Activated naive CD4-positive, alpha-beta T cell treated with Interleukin-2 at 50 U/mL for 16 hours (primary cell): ENCODE data around the gene ARL2BP.
"Not testable (repeated sequence)": the region's sequence is repeated elsewhere in the genome, so short reads cannot be mapped to it uniquely, and the experiment has no call there.

Experiments
- DNase-seq: peaks from one replicate; pipeline ENCODE4 v3.0.0-alpha.2; 2020

ARL2BP gene

GRCh38 chr16:57264950-57265371, 19.9 kb downstream of the ARL2BP start:
- DNase-seq: no peak

- DNase-seq: no peak
Measured at GRCh38 chr16:57265850-57266530, 20.9 kb downstream of the ARL2BP start.

GRCh38 chr16:57266531-57267260, 21.6 kb downstream of the ARL2BP start:
- peak; percentile 15 for DNase-seq

- DNase-seq: not testable (repeated sequence)
Measured at GRCh38 chr16:57267343-57267742, 22.3 kb downstream of the ARL2BP start.

GRCh38 chr16:57268804-57269800, 24.0 kb downstream of the ARL2BP start:
- no peak for DNase-seq

GRCh38 chr16:57270221-57271062, 25.4 kb downstream of the ARL2BP start:
- DNase-seq: no peak

- no peak for DNase-seq
Measured at GRCh38 chr16:57271063-57271345, 25.9 kb downstream of the ARL2BP start.

- DNase-seq: no peak
Measured at GRCh38 chr16:57271867-57272495, 26.9 kb downstream of the ARL2BP start.

GRCh38 chr16:57273359-57273758, 28.3 kb downstream of the ARL2BP start:
- DNase-seq: no peak

- no peak for DNase-seq
Measured at GRCh38 chr16:57273826-57274225, 28.8 kb downstream of the ARL2BP start.

- DNase-seq: not testable (repeated sequence)
Measured at GRCh38 chr16:57275946-57276345, 30.9 kb downstream of the ARL2BP start.

- DNase-seq: no peak
Measured at GRCh38 chr16:57276596-57276995, 31.5 kb downstream of the ARL2BP start.

GRCh38 chr16:57277586-57277985, 32.5 kb downstream of the ARL2BP start:
- peak; percentile 62 for DNase-seq

- no peak for DNase-seq
Measured at GRCh38 chr16:57278494-57278893, 33.4 kb downstream of the ARL2BP start.

GRCh38 chr16:57279780-57280638, 35.0 kb downstream of the ARL2BP start:
- DNase-seq: no peak

- no peak for DNase-seq
Measured at GRCh38 chr16:57281791-57282190, 36.7 kb downstream of the ARL2BP start.

GRCh38 chr16:57282510-57283213, 37.6 kb downstream of the ARL2BP start:
- no peak for DNase-seq

- no peak for DNase-seq
Measured at GRCh38 chr16:57283214-57283958, 38.3 kb downstream of the ARL2BP start.

- no peak for DNase-seq
Measured at GRCh38 chr16:57283959-57284208, 38.8 kb downstream of the ARL2BP start.
